C4-2B (cell line): ENCODE results near the gene TNFRSF11A.

Experiments
- H3K27ac ChIP-seq: fragments of 450-650 bp; 2 replicates; pipeline ENCODE4 v1.5.1; 2017
- ZFX ChIP-seq: fragments of 450-650 bp; IDR thresholded peaks from 2 replicates; pipeline ENCODE4 v1.6.1; 2017
- TF ChIP-seq, protein P1 (sequence below): fragments of 450-650 bp; conservative IDR thresholded peaks from 2 replicates; pipeline ENCODE4 v1.5.1; 2017; ENCODE audit warnings: mild to moderate bottlenecking

Gene TNFRSF11A

GRCh38 chr18:62324917-62325805, at the start of gene TNFRSF11A:
TSS of gene TNFRSF11A (plus strand) at chr18:62325310. CDS start at chr18:62325353, 43 bp downstream.
- peak within 1 kb of the TSS; percentile 41 for H3K27ac ChIP-seq
- TF ChIP-seq ZFX, result peak; percentile 42; the same call in 1 of the 2 replicates
- TF ChIP-seq, protein P1, sequence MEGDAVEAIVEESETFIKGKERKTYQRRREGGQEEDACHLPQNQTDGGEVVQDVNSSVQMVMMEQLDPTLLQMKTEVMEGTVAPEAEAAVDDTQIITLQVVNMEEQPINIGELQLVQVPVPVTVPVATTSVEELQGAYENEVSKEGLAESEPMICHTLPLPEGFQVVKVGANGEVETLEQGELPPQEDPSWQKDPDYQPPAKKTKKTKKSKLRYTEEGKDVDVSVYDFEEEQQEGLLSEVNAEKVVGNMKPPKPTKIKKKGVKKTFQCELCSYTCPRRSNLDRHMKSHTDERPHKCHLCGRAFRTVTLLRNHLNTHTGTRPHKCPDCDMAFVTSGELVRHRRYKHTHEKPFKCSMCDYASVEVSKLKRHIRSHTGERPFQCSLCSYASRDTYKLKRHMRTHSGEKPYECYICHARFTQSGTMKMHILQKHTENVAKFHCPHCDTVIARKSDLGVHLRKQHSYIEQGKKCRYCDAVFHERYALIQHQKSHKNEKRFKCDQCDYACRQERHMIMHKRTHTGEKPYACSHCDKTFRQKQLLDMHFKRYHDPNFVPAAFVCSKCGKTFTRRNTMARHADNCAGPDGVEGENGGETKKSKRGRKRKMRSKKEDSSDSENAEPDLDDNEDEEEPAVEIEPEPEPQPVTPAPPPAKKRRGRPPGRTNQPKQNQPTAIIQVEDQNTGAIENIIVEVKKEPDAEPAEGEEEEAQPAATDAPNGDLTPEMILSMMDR, result peak; percentile 89

DNA sequence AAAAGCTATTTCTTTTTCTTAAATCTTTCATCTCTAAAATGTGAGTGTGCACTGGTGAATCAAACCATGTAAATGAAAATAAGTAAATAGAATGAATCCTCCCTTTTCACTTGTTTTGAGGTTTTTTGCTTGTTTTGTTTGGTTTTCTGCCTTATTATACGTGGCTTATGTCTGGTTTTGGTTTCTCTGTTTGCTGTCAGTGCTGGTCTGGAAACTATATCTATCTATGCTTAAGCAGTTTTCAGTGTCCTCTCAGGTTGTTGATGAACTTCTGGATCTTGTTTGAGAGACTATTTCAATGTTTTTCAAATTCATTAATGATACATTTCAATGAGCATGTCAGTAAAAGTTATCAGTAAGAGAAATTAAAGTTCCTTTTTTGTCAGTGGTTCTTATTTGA, 48.1 kb upstream of the TNFRSF11A start:
- TF ChIP-seq, protein P1, result no peak
- TF ChIP-seq ZFX, result no peak
- no peak overlapping the region for H3K27ac ChIP-seq

GRCh38 chr18:62279561-62279960, 45.5 kb upstream of the TNFRSF11A start:
- no peak overlapping the region for H3K27ac ChIP-seq
- TF ChIP-seq, protein P1, result no peak
- TF ChIP-seq ZFX, result no peak

DNA sequence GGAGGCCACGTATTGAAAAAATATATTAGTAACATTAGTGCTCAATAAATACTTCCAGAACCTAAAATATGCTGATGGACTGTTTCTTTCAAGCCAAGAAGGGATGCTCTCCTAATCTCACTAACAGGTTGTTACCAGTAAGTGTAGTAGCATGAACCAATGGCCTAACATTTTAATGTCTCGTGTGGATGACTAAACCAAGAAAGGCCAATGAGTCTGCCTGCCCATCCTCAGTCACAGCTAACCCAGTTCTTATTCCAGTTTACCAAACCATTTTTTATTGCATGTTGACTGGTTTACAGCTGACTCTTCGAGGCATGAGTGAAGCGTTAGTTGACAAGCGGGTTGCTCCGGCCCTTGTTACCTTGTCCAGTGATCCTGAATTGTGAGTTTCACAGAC, 45.1 kb upstream of the TNFRSF11A start:
- TF ChIP-seq, protein P1, result no peak
- TF ChIP-seq ZFX, result no peak
- H3K27ac ChIP-seq, result no peak overlapping the region

GRCh38 chr18:62280786-62281185, 44.3 kb upstream of the TNFRSF11A start:
- no peak overlapping the region for H3K27ac ChIP-seq

DNA sequence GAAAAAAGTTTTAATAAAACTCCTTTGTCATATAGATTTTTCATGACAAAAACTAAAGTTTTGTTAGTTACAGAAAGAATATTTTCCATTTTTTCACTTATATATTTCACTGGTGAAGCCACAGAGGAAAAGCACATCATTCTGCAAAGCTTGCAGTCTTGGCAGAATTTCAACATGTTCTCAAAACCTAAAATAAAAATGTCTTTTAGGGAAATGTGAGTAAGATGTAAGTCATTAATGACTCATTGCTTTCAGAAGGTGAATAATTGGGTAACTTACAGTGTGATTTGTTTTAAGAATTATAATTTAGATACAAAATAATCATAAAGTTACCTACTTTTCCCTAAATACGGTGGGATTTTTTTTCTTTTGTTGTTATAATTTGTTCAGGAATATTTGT, 43.4 kb upstream of the TNFRSF11A start:
- no peak overlapping the region for H3K27ac ChIP-seq
- no peak for TF ChIP-seq ZFX
- TF ChIP-seq, protein P1, result no peak

More at GRCh38 chr18:62280786-62281185, 44.3 kb upstream of the TNFRSF11A start:
- no peak for TF ChIP-seq ZFX

GRCh38 chr18:62282188-62282629, 42.9 kb upstream of the TNFRSF11A start:
- no peak overlapping the region for H3K27ac ChIP-seq
- TF ChIP-seq, protein P1, result no peak
- TF ChIP-seq ZFX, result no peak
